ENCODE measurements around the gene NLGN4Y. TPM values are rescaled to one million over a fixed set of nuclear protein-coding genes. Genes with fewer than 3 reads are reported as not detected.

NLGN4Y gene
- total RNA-seq, 1 donor from 2014 or later: not detected

- no peak overlapping the region for H3K9ac ChIP-seq
- H3K9me3 Mint-ChIP-seq: no peaks in the 10 kb centered on the region
- H3K27ac Mint-ChIP-seq: no peak overlapping the region
- H2AFZ ChIP-seq (replicated peaks): no peak overlapping the region
- H4K20me1 ChIP-seq (ENCODE audit: low read depth): no peaks in the 10 kb centered on the region
- no peaks in the 10 kb centered on the region for H3K9me3 ChIP-seq (ENCODE audit: low read depth)
- no peak overlapping the region for H3K27ac ChIP-seq
- no peak overlapping the region for H3K4me3 Mint-ChIP-seq
- H3K4me1 Mint-ChIP-seq: no peaks in the 10 kb centered on the region
- H3K27me3 ChIP-seq: no peaks in the 10 kb centered on the region
- DNase-seq (ENCODE audit: low spot score): no peak
- H3K36me3 ChIP-seq: no peaks in the 10 kb centered on the region
- no peaks in the 10 kb centered on the region for H3K27me3 Mint-ChIP-seq (ENCODE audit: insufficient read depth, low read depth)
- H3F3A ChIP-seq (ENCODE audit: low read depth): no peaks in the 10 kb centered on the region
- no peak overlapping the region for H3K4me2 ChIP-seq
- H3K4me3 ChIP-seq: no peak overlapping the region
- no peaks in the 10 kb centered on the region for H3K79me2 ChIP-seq (ENCODE audit: low read depth)
- H3K4me1 ChIP-seq: no peaks in the 10 kb centered on the region
- H3K36me3 Mint-ChIP-seq: no peaks in the 10 kb centered on the region
- TF ChIP-seq CTCF (IDR thresholded peaks at IDR 0.05) (no peak), EZH2phosphoT487 (IDR thresholded peaks at IDR 0.05) (no peak), EZH2 (IDR thresholded peaks at IDR 0.05) (no peak)
Observed at GRCh38 chrY:14498071-14498470, 26.3 kb upstream of the NLGN4Y start.

- Mint-ChIP-seq H3K36me3 (no peaks in the 10 kb centered on the region), H3K9me3 (no peaks in the 10 kb centered on the region), H3K4me3 (no peak overlapping the region), H3K4me1 (no peaks in the 10 kb centered on the region), H3K27ac (no peak overlapping the region), H3K27me3 (ENCODE audit: insufficient read depth, low read depth) (no peaks in the 10 kb centered on the region)
- H3K4me1 ChIP-seq: no peaks in the 10 kb centered on the region
- H2AFZ ChIP-seq (replicated peaks): no peak overlapping the region
- H3K4me2 ChIP-seq: no peak overlapping the region
- DNase-seq (ENCODE audit: low spot score): no peak
- no peak overlapping the region for H3K4me3 ChIP-seq
- TF ChIP-seq CTCF (IDR thresholded peaks at IDR 0.05) (no peak), EZH2 (IDR thresholded peaks at IDR 0.05) (no peak), EZH2phosphoT487 (IDR thresholded peaks at IDR 0.05) (no peak)
- no peaks in the 10 kb centered on the region for H3K79me2 ChIP-seq (ENCODE audit: low read depth)
- H3F3A ChIP-seq (ENCODE audit: low read depth): no peaks in the 10 kb centered on the region
- H4K20me1 ChIP-seq (ENCODE audit: low read depth): no peaks in the 10 kb centered on the region
- H3K9me3 ChIP-seq (ENCODE audit: low read depth): no peaks in the 10 kb centered on the region
- no peaks in the 10 kb centered on the region for H3K36me3 ChIP-seq
- no peak overlapping the region for H3K9ac ChIP-seq
- no peaks in the 10 kb centered on the region for H3K27me3 ChIP-seq
- H3K27ac ChIP-seq: no peak overlapping the region
Observed at GRCh38 chrY:14504592-14504991, 19.7 kb upstream of the NLGN4Y start.

GRCh38 chrY:14522379-14522950, 1.9 kb upstream of the NLGN4Y start:
- no peaks in the 10 kb centered on the region for H3K36me3 ChIP-seq
- H3K79me2 ChIP-seq (ENCODE audit: low read depth): no peaks in the 10 kb centered on the region
- DNase-seq (ENCODE audit: low spot score): no peak
- H3K27me3 ChIP-seq: no peaks in the 10 kb centered on the region
- no peaks in the 10 kb centered on the region for H3K4me1 ChIP-seq
- Mint-ChIP-seq H3K4me1 (no peaks in the 10 kb centered on the region), H3K27ac (no peak overlapping the region), H3K36me3 (no peaks in the 10 kb centered on the region), H3K4me3 (no peak overlapping the region), H3K27me3 (ENCODE audit: insufficient read depth, low read depth) (no peaks in the 10 kb centered on the region), H3K9me3 (no peaks in the 10 kb centered on the region)
- H3K9me3 ChIP-seq (ENCODE audit: low read depth): no peaks in the 10 kb centered on the region
- H3K4me3 ChIP-seq: no peak overlapping the region
- H4K20me1 ChIP-seq (ENCODE audit: low read depth): no peaks in the 10 kb centered on the region
- no peak overlapping the region for H3K4me2 ChIP-seq
- H3F3A ChIP-seq (ENCODE audit: low read depth): no peaks in the 10 kb centered on the region
- H2AFZ ChIP-seq (replicated peaks): no peak overlapping the region
- H3K27ac ChIP-seq: no peak overlapping the region
- no peak overlapping the region for H3K9ac ChIP-seq
- TF ChIP-seq EZH2 (IDR thresholded peaks at IDR 0.05) (no peak), CTCF (IDR thresholded peaks at IDR 0.05) (no peak), EZH2phosphoT487 (IDR thresholded peaks at IDR 0.05) (no peak)

All from neural progenitor cell (in vitro differentiated cells).